ENCODE results near the gene AVP.

AVP gene

DNA sequence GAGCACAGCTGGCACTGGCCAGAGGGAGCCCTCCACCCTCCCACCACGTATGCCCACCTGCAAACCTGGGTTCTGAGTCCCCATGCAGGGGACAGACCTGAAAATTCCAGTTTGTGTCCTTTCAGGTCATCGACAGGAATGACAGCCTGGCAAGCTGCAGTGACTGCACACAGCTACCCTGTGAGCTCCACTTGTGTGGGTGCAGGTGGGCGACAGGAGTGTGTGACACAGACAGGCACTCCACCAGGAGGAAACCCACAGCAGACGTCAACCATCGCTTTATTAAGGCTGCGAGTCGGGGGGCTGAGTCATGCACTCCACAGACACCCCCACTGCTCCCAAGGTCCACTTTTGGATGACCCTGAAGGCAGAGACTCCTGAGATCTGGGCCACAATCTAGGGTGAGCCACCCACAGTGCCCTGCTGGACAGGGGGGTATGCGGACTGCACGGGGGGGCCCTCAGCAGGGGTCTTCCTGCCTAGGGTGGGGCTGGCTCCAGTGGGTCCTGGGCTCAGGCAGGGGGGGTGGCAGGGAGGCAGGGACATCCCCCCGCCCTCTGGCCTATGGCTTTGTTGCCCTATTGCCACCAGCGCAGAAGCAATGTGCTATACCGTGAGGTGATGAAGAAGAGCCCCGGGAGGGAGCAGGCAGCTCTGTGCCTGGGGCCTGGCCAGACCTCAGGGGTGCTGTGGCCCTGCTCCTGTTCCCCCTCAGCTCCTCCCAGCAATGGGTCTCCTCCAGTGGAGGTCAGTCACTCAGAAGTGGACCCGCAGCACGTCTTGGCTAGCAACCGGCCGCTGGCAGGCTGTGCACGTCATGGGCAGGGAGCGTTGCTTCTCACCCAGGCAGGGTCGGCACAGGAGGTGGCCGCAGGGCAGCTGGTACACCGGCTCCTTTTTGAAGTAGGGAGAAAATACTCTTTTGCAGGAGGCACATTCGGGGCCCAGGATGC lies 25.1 kb upstream of the AVP start:
- no peak for DNase-seq (ENCODE audit: low spot score)

DNA sequence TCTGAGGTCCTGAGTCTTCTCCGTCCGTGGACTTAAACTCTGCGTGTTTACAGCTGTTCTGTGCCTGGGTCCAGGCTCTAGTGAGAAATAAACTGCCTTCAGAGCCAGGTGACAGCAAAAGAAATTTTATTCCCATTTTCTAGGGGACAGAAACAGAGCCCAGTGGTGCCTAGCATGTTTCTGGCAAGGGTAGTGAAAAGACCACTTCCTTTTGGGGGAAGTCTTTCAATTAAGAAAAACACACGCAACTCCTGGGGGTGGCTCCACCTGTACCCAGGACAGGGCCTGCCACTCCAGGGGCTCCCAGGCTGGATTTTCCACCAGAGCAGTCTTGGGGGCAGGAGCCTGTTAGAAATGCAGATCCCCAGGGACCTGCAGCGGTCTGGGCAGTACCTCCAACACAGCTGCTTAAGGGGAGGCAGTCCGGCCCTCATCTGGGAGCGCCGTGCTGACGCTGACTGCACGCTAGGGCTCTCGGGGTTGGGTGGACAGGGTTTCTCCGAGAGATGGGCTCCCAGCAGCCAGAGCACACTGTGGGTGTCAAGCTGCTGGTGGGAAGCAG lies 23.0 kb upstream of the AVP start:
- no peak for DNase-seq (ENCODE audit: low spot score)

DNA sequence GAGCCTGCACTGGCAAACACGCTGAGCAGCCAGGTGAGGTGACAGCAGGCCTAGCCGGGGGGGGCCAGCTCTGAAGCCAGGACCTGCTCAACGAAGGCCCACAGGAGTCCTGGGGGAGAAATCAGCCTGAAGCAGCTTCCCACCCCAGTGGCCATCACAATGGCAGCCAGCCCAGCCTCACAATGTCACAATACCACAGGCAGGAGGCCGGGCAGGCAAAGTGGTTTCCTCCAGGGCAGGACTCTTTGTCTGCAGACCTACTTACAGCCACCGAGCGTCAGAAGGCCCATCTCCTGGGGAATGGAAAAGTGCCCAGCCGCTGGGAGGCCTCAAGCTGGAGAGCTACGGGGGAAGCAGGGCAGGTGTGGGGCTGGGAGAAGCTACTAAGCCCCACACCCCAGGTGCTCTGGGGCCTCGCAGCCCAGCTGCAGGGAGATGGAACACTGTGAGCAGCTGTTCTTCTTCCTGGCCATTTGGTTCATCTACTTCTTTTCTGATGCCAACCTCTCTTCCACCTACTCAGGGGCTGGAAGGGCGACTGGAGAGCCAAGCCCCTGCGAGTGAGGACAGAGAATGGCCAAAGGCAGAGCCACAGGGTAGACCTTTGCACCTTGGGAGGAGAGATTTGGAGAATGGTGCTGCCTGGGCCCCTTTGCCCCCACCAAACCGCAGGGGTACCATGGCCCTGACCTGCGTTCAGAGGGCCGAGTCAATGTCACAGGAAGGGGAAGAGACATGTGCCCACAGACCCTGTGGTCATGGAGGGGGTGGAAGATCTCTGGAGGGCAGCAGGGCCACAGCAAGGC lies 22.3 kb upstream of the AVP start:
- no peak for DNase-seq (ENCODE audit: low spot score)

DNA sequence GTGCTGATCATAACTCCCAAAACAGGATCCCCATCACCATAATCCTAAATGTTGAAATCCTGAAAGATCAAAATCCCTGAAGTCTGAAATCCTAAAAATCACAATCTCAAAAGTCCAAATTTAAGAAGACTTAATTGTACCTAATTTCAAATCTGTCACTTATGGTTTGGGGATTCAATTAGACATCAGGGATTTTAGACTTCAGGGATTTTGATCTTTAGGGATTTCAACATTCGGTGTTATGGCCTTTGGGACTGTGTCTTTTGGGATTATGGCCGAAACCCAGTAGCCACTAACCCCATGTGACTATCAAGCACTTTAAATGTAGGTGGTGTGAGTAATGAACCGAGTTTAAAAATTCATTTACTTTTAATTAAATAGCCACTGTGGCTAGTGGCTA lies 21.7 kb upstream of the AVP start:
- DNase-seq (ENCODE audit: low spot score), result no peak

DNA sequence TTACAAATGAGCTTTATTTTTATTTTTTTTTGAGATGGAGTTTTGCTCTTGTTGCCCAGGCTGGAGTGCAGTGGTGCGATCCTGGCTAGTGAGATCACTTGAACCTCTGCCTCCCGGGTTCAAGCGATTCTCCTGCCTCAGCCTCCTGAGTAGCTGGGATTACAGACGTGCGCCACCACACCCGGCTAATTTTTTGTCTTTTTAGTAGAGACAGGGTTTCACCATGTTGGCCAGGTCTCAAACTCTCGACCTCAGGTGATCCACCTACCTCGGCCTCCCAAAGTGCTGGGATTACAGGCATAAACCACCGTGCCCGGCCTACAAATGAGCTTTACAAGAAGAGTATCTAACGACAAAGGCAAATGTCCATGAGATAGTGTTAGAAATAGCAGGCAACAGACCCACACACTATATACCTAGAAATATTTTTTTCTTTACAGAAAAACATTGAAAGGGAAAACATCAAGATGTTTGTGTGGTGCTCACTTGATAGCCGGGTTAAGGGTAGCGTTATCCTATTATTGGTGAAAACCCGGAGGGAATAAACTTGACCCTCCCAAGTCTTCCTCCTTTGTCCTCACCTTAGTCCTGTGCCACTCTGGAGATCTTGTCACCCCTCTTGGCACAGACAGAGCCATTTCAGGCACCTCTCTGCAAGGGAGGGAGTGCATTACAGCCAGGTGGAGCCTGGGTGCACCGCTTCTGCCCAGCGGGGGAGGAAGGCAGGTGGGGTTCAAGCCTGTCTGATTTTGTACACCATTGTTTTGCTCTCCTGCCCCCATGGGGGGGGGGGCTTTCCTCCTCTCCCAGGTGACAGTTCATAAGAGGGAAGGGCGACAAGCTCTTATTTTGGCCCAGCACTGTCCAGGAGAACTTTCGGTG lies 21.0 kb upstream of the AVP start:
- DNase-seq (ENCODE audit: low spot score), result no peak

DNA sequence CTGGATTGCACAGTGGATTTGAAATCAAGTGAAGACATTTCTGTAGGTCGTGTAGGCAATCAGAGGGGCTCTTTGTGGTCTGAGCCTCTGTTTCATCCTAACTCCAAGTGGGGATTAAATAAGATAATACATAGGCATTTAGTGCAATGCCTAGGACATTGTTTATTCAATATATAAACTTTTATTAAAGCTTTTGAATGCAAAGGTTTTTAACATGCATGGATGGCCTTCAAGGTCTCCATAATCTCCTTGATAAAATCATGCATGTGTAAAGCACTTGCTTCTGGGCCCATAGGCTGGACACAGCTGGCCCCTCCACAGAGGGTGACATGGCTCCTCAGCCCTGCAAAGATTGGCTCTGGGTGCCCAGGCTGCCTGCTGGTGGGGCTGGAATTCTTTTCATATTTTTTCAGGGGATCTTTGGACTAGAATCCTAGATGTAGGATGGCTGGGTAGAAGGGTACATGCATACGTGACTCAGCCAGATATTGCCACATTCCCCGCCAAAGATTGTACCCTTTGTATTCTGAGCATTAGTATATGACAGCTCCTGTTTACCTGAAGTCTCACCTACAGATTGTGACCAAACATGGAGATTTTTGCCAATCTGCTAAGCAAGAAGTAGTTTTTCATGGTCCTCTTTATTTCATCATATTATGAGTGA lies 19.0 kb upstream of the AVP start:
- DNase-seq (ENCODE audit: low spot score), result no peak

DNA sequence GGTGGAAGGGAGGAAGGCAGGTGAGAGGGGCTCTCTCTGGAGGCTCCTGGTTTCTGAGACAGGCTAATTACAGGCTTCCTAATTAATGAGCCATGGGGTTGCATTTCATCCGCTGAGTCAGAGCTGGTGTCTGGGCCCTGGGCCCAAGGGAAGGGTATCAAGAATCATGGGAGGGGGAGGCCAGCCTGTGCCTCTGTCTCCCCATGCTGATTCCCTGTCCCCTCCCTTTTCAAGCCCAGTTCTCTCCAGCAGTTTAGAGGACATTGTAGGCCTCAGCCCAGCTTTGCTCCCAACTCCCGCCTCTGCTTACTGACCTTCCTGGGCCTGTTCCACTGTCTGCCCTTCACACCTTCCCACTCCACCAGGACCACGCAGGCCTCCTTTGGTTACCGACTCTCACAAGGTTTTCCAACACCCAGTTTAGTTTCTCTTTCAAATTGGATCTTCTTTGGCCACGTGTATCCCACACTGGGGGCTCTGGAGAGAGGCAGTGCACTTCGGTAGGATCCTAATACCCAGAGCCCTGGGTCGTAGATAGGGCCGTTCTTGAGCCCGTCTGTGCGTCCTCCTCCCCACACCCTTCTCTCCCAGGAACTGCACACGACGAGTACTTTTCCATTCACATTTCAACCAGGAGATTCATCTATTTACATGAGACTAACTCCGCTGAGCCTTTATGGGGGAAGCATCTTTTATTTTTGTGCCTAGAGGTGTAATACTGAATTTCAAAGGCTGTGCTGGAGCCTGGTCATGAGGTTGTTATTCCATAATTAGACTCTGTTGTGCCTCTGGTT lies 18.2 kb upstream of the AVP start:
- no peak for DNase-seq (ENCODE audit: low spot score)

DNA sequence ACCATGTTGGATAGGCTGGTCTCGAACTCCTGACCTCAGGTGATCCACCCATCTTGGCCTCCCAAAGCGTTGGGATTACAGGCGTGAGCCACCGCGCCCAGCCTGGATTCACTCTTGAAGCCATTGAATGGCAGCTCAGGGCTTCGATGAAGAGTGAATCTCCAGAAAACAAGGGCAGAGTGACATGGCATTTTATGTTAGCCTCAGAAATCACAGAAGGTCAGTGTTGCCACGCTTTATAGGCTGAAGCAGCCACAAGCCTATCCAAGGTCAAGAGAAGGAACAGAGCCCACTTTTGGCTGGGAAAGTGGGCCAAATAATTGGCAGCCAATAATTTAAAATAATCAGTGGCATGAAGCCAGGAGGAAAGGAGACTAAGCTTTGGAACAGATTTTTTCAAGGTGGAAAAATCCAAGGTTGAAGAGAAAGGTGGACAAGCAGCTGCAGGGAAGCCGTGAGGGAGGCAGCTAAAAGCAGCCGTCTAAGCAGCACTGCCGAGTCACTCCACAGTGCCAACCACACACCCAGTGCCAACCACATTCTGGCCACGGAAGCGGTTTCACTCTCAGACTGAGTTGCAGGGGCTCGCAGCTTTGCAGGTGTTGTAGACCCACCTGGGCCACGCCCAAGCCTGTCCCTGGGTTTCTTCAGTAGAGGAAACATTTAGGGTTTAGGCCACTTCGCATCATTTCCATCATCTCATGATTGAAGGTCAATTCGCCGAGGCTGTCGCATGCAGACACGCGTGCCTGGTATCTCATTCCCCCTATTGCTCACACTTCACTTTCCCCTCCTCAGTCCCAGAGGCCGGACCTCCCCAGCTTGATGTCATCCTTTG lies 17.4 kb upstream of the AVP start:
- peak; percentile 45 for DNase-seq (ENCODE audit: low spot score)

DNA sequence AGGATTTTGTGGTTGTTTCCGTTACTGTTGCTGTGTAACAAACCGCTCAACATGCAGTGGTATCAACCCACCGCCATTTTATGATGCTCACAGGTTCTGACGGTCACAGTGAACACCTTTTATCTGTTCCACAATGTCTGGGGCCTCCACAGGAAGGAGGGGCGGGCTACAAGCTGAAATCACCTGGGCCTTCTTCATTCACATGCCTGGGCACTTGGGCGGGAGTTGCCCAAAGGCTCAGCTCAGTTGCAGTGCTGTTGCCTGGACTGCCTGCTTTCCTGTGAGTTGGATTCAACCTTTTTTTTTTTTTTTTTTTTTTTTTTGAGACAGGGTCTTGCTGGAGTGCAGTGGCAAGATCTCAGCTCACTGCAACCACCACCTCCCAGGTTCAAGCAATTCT lies 16.7 kb upstream of the AVP start:
- DNase-seq (ENCODE audit: low spot score), result no peak

DNA sequence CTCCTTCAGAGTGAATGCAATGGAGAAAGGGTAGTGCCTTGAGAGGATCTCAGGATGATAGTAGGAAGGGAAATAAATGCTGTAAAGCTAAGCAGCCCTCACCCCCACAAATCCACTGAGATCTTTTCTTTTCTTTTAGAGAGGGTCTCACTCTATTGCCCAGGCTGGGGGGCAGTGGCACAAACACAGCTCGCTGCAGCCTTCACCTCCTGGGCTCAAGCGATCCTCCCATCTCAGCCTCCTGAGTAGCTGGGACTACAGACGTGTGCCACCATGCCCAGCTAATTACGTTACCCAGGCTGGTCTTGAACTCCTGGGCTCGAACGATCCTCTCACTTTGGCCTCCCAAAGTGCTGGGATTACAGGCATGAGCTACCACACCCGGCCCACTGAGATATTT lies 16.0 kb upstream of the AVP start:
- DNase-seq (ENCODE audit: low spot score), result no peak

DNA sequence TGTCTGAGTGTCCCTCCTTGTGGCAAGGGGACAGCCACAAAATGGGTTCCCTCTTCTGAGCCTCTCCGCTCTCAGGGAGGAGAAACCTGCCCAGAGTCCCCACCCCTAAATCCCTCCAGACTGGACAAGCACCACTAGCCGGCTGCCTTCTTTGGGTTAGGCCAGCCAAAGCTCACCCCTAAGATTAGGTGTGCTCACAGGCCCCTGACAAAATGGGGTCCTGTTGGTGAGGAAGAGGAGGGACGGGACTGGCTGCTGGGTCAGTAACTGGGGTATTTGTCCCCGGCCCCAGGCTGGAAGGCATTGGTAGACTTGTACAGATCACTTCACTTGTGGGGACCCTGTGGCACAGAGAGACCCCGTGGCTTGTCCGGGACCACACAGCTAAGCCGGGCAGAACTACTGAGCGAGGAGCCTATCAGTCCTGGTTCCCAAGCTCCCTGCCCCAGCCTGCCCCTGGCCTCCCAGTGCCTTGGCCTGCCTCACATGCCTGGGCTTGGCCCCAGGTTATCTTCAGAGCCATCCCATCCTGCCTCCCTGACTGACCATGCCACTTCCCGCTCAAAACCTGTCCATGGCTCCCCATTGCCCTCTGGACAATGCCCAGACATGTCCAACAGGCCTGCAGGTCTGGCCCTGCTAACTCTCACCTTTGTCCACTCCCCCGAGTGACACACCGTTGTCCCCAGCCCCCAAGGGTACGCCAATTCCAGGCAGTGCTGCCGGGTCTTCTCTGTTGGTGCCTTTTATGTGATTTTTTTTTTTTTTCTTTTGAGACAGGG lies 10.5 kb upstream of the AVP start:
- no peak for DNase-seq (ENCODE audit: low spot score)

DNA sequence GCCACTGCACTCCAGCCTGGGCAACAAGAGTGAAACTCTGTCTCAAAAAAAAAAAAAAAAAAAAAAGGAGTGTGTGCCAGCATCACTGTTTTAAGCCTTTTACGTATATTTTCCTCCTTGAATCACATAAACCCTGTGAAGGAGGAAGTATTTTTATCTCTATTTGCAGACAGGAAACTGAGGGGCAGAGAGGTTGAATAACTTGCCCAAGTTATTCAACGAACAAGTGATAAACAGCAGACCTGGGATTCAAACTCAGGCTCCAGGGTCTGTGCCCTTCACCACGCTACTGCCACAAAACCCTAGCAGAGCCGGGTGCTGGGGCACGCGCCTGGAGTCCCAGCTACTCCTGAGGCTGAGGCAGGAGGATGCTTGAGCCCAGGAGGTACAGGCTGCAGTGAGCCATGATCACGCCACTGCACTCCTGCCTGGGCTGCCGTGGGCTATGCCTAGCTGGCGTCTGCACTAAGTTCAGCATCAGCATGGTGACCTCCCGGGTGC lies 9.4 kb upstream of the AVP start:
- peak; percentile 29 for DNase-seq (ENCODE audit: low spot score)

DNA sequence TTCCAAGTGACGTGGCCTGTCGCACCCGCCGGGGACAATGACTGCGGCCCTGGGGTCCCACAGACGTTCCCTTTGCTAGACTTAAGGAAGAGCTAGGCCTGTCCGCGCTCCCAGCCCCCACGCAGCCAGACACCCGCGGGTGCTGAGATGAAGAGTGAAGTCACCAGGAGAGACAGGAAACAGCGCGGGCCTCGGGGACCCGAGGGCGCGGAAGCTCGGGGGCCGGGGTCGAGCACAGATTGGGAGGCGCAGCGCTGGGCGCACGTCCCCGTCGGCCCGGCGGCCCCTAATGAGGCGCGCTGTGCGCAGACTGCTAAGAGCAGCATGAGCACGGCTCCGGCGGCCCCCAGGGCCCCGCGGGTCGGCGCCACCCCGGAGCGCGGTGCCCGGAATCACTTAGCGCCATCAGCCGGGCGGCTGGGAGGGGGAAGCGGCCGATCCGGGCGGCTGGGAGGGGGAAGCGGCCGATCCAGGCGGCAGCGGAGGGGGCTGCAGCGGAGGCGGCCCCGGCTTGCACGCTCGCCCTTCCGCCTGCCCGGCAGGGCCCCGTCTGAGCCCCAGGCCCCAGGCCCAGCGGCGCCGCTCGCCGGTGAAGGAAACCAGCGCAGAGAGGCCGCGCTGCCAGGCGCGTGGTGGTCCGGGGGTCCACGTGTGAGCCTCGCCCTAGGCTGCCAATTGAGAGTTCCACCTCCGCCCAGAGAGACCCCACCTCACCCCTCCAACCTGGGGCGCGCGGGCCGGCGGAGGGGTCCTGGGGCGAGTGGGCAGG lies 8.3 kb upstream of the AVP start:
- DNase-seq (ENCODE audit: low spot score), result peak; percentile 33

DNA sequence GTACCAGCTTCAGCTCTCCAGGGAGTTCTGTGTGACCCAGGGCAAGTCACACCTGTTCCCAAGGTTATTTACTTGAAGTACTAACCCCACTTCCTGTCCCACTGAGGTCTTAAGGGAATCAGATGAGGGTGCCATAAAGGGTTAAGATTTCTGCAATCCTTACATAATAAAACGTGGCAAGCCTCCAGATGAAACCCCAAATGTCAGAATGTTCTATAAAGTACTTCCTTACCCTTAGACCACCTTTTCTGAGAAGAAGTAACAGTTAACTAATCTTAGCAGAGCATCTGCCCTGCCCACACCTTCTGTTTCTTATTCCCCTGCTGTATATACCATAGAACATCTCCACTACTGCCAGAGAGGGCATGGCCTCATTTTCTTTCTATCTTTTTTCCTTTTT lies 6.0 kb upstream of the AVP start:
- DNase-seq (ENCODE audit: low spot score), result no peak

DNA sequence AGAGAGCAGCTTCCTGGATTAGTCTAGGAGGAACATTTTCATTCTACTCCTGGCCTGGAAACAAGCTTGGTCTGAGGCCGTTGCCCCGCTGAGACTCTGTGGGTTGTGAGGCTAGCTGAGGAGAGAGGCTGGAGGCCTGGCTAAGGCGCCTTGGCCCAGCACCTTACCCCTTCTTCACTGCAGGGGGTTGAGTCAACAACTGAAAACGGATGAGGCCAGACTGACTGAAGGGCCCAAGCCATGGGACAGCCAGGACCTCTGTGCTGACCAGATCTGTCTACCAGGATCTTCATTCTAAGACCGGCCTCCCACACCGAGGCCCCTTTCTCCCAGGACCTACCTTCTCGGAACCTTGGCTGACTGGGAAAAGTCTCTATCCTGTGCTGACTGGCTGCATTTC lies 3.5 kb upstream of the AVP start:
- no peak for DNase-seq (ENCODE audit: low spot score)

DNA sequence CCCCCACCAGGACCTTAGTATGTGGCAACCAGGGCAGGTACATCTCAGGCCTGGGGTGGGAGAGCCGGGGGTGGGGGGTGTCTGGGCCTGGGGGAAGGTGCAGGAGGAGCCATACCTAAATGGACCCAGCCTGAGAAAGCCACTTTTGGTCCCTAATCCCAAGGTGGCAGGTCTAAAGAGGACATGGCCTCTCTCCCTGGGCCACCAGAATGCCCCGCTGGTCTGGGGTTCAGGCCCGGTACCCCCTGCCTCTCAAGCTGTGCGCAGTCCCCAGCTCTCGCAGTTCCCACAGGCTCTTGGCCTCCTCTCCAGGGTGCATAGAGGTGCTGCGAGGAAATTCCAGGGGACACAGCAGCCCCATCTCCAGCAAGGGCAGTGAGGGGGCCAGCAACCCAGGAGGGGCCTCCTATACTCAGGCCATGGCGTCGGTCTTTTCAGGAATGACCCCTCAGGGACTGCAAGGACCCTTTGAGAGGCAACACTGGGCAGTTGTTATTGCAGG lies 1.1 kb upstream of the AVP start:
- DNase-seq (ENCODE audit: low spot score), result no peak

DNA sequence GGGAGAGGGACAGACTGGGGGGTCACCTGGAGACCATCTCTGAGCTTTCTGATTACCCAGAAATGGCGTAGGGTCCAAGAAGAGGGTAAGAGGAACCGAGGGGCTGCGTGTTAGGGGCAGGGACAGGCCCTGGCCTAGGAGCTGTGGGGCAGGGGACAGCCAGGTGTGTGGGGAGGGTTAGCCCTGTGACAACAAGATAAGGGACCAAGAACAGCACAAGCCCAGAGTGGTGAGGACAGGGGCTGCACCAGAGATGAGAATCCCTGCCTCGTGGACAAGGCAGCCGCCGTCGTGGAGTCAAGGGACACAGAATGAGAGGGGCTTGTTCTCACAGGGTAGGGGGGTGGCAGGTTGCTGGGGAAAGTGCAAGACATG lies 449 bp upstream of the AVP start:
- no peak for DNase-seq (ENCODE audit: low spot score)
